Measurements from ENCODE around the gene APCDD1. TPM values are rescaled to one million over a fixed set of nuclear protein-coding genes. Genes with fewer than 3 reads are reported as not detected.

The APCDD1 gene
- total and polyA plus RNA-seq, 2 of the 8 experiments (the other 6 are each of a cell fraction or from before 2014, with no cell fraction given): 2.6 to 3.6 TPM

GRCh38 chr18:10508591-10508990 lies 54.2 kb downstream of the APCDD1 start (continued):
- TF ChIP-seq KDM4A (IDR thresholded peaks at IDR 0.05; ENCODE audit: low read depth, low read length, severe bottlenecking): no peak
- no peak for TF ChIP-seq SP2 (IDR thresholded peaks at IDR 0.05; ENCODE audit: low read length)
- TF ChIP-seq HDAC2 (IDR thresholded peaks at IDR 0.05; ENCODE audit: borderline replicate concordance in 1 of 2, low read depth in 2 of 2, low read length in 2 of 2): no peak
- no peak for TF ChIP-seq JUND (IDR thresholded peaks at IDR 0.05; ENCODE audit: low read length)
- TF ChIP-seq BRCA1 (IDR thresholded peaks at IDR 0.05; ENCODE audit: low read depth, low read length): no peak

All from H1 (cell line).